ENCODE data around the gene DPP6.

The DPP6 gene

GRCh38 chr7:154388412-154388811 is 336.2 kb downstream of the DPP6 start:
- whole genome bisulfite sequencing, 2 experiments: 92 to 95% methylated on average over 4 of the region's 4 CpGs
- Histone ChIP-seq H3K27me3 (ENCODE audit: control insufficient read depth, insufficient read depth, low read length, poor library complexity, severe bottlenecking) (no peaks in the 10 kb centered on the region), H3K27ac (ENCODE audit: insufficient read depth, low read depth, low read length, poor library complexity, severe bottlenecking) (no peak overlapping the region), H3K4me3 (ENCODE audit: insufficient read depth, low read depth, low read length) (no peak overlapping the region), H3K4me1 (ENCODE audit: control insufficient read depth, insufficient read depth, low read length) (no peaks in the 10 kb centered on the region), H3K9me3 (ENCODE audit: control insufficient read depth, low read length) (no peaks in the 10 kb centered on the region), H3K36me3 (ENCODE audit: control insufficient read depth, insufficient read depth, low read length) (no peaks in the 10 kb centered on the region)

GRCh38 chr7:154388999-154389398 is 336.8 kb downstream of the DPP6 start:
- H3K4me3 ChIP-seq (ENCODE audit: insufficient read depth, low read depth, low read length): no peak overlapping the region
- no peaks in the 10 kb centered on the region for H3K27me3 ChIP-seq (ENCODE audit: control insufficient read depth, insufficient read depth, low read length, poor library complexity, severe bottlenecking)
- no peaks in the 10 kb centered on the region for H3K9me3 ChIP-seq (ENCODE audit: control insufficient read depth, low read length)
- no peak overlapping the region for H3K27ac ChIP-seq (ENCODE audit: insufficient read depth, low read depth, low read length, poor library complexity, severe bottlenecking)
- no peaks in the 10 kb centered on the region for H3K36me3 ChIP-seq (ENCODE audit: control insufficient read depth, insufficient read depth, low read length)
- WGBS, 2 experiments: 94 to 95% methylated on average over 10 of the region's 10 CpGs
- no peaks in the 10 kb centered on the region for H3K4me1 ChIP-seq (ENCODE audit: control insufficient read depth, insufficient read depth, low read length)

GRCh38 chr7:154390961-154391360 is 338.8 kb downstream of the DPP6 start:
- Histone ChIP-seq H3K27ac (ENCODE audit: insufficient read depth, low read depth, low read length, poor library complexity, severe bottlenecking) (no peak overlapping the region), H3K9me3 (ENCODE audit: control insufficient read depth, low read length) (no peaks in the 10 kb centered on the region), H3K4me1 (ENCODE audit: control insufficient read depth, insufficient read depth, low read length) (no peaks in the 10 kb centered on the region), H3K27me3 (ENCODE audit: control insufficient read depth, insufficient read depth, low read length, poor library complexity, severe bottlenecking) (no peaks in the 10 kb centered on the region), H3K36me3 (ENCODE audit: control insufficient read depth, insufficient read depth, low read length) (no peaks in the 10 kb centered on the region), H3K4me3 (ENCODE audit: insufficient read depth, low read depth, low read length) (no peak overlapping the region)
- whole genome bisulfite sequencing, 2 experiments: 94 to 96% methylated on average over 17 of the region's 17 CpGs

DNA sequence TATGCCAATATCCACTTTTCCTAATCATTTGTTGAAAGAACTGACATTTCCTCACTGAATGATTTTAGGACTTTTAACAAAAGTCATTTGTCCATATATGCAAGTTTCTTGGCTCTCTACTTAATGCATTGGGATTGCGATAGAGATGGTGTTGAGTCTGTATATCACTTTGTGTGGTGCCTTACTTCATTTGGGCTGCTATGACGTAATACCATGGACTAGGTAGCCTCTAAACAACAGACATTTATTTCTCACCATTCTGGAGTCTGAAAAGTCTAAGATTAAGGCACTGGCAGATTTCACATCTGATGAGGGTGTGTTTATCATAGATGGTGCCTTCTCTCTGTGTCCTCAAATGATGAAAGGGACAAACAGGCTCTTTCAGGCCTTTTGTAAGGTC is 342.6 kb downstream of the DPP6 start:
- 80 to 97% methylated on average over 1 to 2 of the region's 2 CpGs for WGBS, 2 experiments
- Histone ChIP-seq H3K4me1 (ENCODE audit: control insufficient read depth, insufficient read depth, low read length) (no peaks in the 10 kb centered on the region), H3K27ac (ENCODE audit: insufficient read depth, low read depth, low read length, poor library complexity, severe bottlenecking) (no peak overlapping the region), H3K27me3 (ENCODE audit: control insufficient read depth, insufficient read depth, low read length, poor library complexity, severe bottlenecking) (no peaks in the 10 kb centered on the region), H3K36me3 (ENCODE audit: control insufficient read depth, insufficient read depth, low read length) (no peaks in the 10 kb centered on the region), H3K4me3 (ENCODE audit: insufficient read depth, low read depth, low read length) (no peak overlapping the region), H3K9me3 (ENCODE audit: control insufficient read depth, low read length) (no peaks in the 10 kb centered on the region)

GRCh38 chr7:154406312-154406711 is 354.1 kb downstream of the DPP6 start:
- Histone ChIP-seq H3K36me3 (ENCODE audit: control insufficient read depth, insufficient read depth, low read length) (no peaks in the 10 kb centered on the region), H3K9me3 (ENCODE audit: control insufficient read depth, low read length) (no peaks in the 10 kb centered on the region), H3K27me3 (ENCODE audit: control insufficient read depth, insufficient read depth, low read length, poor library complexity, severe bottlenecking) (no peaks in the 10 kb centered on the region), H3K4me1 (ENCODE audit: control insufficient read depth, insufficient read depth, low read length) (no peaks in the 10 kb centered on the region), H3K27ac (ENCODE audit: insufficient read depth, low read depth, low read length, poor library complexity, severe bottlenecking) (no peak overlapping the region), H3K4me3 (ENCODE audit: insufficient read depth, low read depth, low read length) (no peak overlapping the region)
- WGBS, 2 experiments: 91 to 93% methylated on average over 8 of the region's 8 CpGs

- Histone ChIP-seq H3K9me3 (ENCODE audit: control insufficient read depth, low read length) (no peaks in the 10 kb centered on the region), H3K27me3 (ENCODE audit: control insufficient read depth, insufficient read depth, low read length, poor library complexity, severe bottlenecking) (no peaks in the 10 kb centered on the region), H3K27ac (ENCODE audit: insufficient read depth, low read depth, low read length, poor library complexity, severe bottlenecking) (no peak overlapping the region), H3K4me3 (ENCODE audit: insufficient read depth, low read depth, low read length) (no peak overlapping the region), H3K4me1 (ENCODE audit: control insufficient read depth, insufficient read depth, low read length) (no peaks in the 10 kb centered on the region), H3K36me3 (ENCODE audit: control insufficient read depth, insufficient read depth, low read length) (no peaks in the 10 kb centered on the region)
- 59 to 61% methylated on average over 5 of the region's 5 CpGs for WGBS, 2 experiments
These were observed 357.6 kb downstream of the DPP6 start for GRCh38 chr7:154409703-154410311.

GRCh38 chr7:154412105-154412504 is 359.9 kb downstream of the DPP6 start:
- WGBS, 2 experiments: 76 to 77% methylated on average over 2 of the region's 2 CpGs
- Histone ChIP-seq H3K27me3 (ENCODE audit: control insufficient read depth, insufficient read depth, low read length, poor library complexity, severe bottlenecking) (no peaks in the 10 kb centered on the region), H3K36me3 (ENCODE audit: control insufficient read depth, insufficient read depth, low read length) (no peaks in the 10 kb centered on the region), H3K4me3 (ENCODE audit: insufficient read depth, low read depth, low read length) (no peak overlapping the region), H3K9me3 (ENCODE audit: control insufficient read depth, low read length) (no peaks in the 10 kb centered on the region), H3K4me1 (ENCODE audit: control insufficient read depth, insufficient read depth, low read length) (no peaks in the 10 kb centered on the region), H3K27ac (ENCODE audit: insufficient read depth, low read depth, low read length, poor library complexity, severe bottlenecking) (no peak overlapping the region)

DNA sequence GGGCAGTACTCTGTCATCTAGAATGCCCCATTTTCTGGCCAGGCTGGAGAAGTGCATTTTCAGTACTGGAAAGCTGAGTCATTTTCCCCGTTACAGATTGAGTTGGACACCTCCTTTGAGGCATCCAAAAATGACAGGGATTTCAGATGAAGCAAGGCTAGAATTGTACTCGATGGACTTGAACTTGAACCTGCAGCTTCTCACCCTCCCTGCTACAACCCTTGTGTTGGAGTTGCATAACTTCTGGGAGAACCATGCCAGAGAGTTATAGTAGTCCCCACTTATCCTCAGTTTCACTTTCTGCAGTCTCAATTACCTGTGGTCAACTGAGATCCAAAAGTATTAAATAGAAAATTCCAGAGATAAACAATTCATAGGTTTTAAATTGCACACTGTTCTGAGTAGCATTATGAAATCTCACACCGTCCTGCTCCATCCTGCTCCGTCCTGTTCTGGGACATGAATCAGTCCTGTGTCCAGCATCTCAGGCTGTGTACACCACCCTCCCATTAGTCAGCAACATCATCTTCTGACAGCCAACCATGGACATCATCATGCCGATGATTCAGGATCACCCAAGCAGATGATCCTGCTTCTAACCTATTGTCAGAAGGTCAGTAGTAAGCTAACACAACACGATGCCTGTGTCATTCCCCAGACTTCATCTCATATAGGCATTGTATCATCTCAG is 363.7 kb downstream of the DPP6 start:
- no peaks in the 10 kb centered on the region for H3K4me1 ChIP-seq (ENCODE audit: control insufficient read depth, insufficient read depth, low read length)
- no peak overlapping the region for H3K4me3 ChIP-seq (ENCODE audit: insufficient read depth, low read depth, low read length)
- no peaks in the 10 kb centered on the region for H3K36me3 ChIP-seq (ENCODE audit: control insufficient read depth, insufficient read depth, low read length)
- 88 to 95% methylated on average over 5 to 6 of the region's 6 CpGs for WGBS, 2 experiments
- H3K27ac ChIP-seq (ENCODE audit: insufficient read depth, low read depth, low read length, poor library complexity, severe bottlenecking): no peak overlapping the region
- H3K27me3 ChIP-seq (ENCODE audit: control insufficient read depth, insufficient read depth, low read length, poor library complexity, severe bottlenecking): no peaks in the 10 kb centered on the region
- no peaks in the 10 kb centered on the region for H3K9me3 ChIP-seq (ENCODE audit: control insufficient read depth, low read length)

GRCh38 chr7:154416714-154417113 is 364.5 kb downstream of the DPP6 start:
- H3K9me3 ChIP-seq (ENCODE audit: control insufficient read depth, low read length): no peaks in the 10 kb centered on the region
- WGBS, 2 experiments: 46 to 54% methylated on average over 5 of the region's 6 CpGs

DNA sequence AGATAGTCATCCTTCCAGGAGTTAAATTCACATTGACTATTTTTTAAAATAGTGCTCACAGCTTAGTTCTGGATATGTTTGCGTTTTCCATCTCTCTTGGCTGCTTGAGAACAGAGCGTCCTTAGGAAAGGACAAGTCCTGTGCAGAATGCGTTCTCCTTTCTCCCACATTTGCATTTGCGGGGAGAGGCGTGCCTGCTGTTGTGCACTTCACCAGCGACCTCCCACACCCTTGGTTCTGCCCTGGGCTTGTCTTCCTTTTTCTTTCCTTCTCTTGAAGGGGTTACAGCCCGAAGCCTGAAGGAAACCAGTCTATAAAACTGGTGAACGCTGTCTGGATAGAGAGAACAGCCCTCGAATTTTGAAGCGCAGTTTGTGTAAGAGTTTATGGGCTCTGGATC is 367.1 kb downstream of the DPP6 start:
- WGBS, 2 experiments: 92% methylated on average over 10 of the region's 10 CpGs
- Histone ChIP-seq H3K9me3 (ENCODE audit: control insufficient read depth, low read length) (no peaks in the 10 kb centered on the region), H3K36me3 (ENCODE audit: control insufficient read depth, insufficient read depth, low read length) (no peaks in the 10 kb centered on the region), H3K27me3 (ENCODE audit: control insufficient read depth, insufficient read depth, low read length, poor library complexity, severe bottlenecking) (no peaks in the 10 kb centered on the region), H3K4me1 (ENCODE audit: control insufficient read depth, insufficient read depth, low read length) (no peaks in the 10 kb centered on the region), H3K27ac (ENCODE audit: insufficient read depth, low read depth, low read length, poor library complexity, severe bottlenecking) (no peak overlapping the region), H3K4me3 (ENCODE audit: insufficient read depth, low read depth, low read length) (no peak overlapping the region)

More at GRCh38 chr7:154416714-154417113, 364.5 kb downstream of the DPP6 start:
- no peaks in the 10 kb centered on the region for H3K4me1 ChIP-seq (ENCODE audit: control insufficient read depth, insufficient read depth, low read length)
- no peaks in the 10 kb centered on the region for H3K36me3 ChIP-seq (ENCODE audit: control insufficient read depth, insufficient read depth, low read length)
- H3K4me3 ChIP-seq (ENCODE audit: insufficient read depth, low read depth, low read length): no peak overlapping the region
- H3K27me3 ChIP-seq (ENCODE audit: control insufficient read depth, insufficient read depth, low read length, poor library complexity, severe bottlenecking): no peaks in the 10 kb centered on the region
- H3K27ac ChIP-seq (ENCODE audit: insufficient read depth, low read depth, low read length, poor library complexity, severe bottlenecking): no peak overlapping the region

Data from ectodermal cell (in vitro differentiated cells).